ENCODE measurements around the gene PLEKHM2. TPM values are rescaled to one million over a fixed set of nuclear protein-coding genes. Genes with fewer than 3 reads are reported as not detected.
A peak's percentile ranks its signal among the peaks of the same experiment; 100 is the strongest.

The PLEKHM2 gene
- polyA plus RNA-seq, 1 donor (not counting 4 experiments of a cell fraction or from before 2014, with no cell fraction given) = 30.0 TPM

GRCh38 chr1:15703562-15703961 is 19.4 kb downstream of the PLEKHM2 start:
- no peaks in the 10 kb centered on the region for H3K9me3 ChIP-seq (ENCODE audit: control insufficient read depth, low read depth, low read length)
- no peaks in the 10 kb centered on the region for H3K27me3 ChIP-seq (ENCODE audit: control insufficient read depth, extremely low read depth, insufficient read depth, low read length)
- dilution Hi-C loops (cut with MboI; ENCODE audit: extremely low pct_ligation_motif_present, low sequenced_read_pairs) = no loop called here
- H3K4me1 ChIP-seq (ENCODE audit: control insufficient read depth, extremely low read depth, insufficient read depth, low read length) = peaks cover 13% of the 10 kb centered on the region
- peaks cover 12 to 13% of the 10 kb centered on the region in 2 experiments for H3K36me3 ChIP-seq (ENCODE audit: control insufficient read depth in 2 of 2, extremely low read depth in 1 of 2, insufficient read depth in 2 of 2, low read length in 2 of 2)
- H3K27ac ChIP-seq (ENCODE audit: control insufficient read depth, insufficient read depth, low read length) = peak overlapping the region; percentile 89
- H3K9ac ChIP-seq (ENCODE audit: control insufficient read depth, extremely low read depth, insufficient read depth, low read length) = peak overlapping the region; percentile 74
- H4K20me1 ChIP-seq (ENCODE audit: control insufficient read depth, extremely low read depth, insufficient read depth, low read length) = peaks cover 3% of the 10 kb centered on the region
- peaks cover 62% of the 10 kb centered on the region for H3K79me2 ChIP-seq (ENCODE audit: control insufficient read depth, insufficient read depth, low read length)
- FAIRE-seq (peak; percentile 81), DNase-seq (ENCODE audit: low read depth, low spot score) (no peak)
- no peak for TF ChIP-seq EZH2 (IDR thresholded peaks at IDR 0.05; ENCODE audit: low read length)
- no peak for TF ChIP-seq CTCF (optimal IDR thresholded peaks at IDR 0.05 in 1 of 3, IDR thresholded peaks at IDR 0.05 in 1 of 3, conservative IDR thresholded peaks at IDR 0.05 in 1 of 3; ENCODE audit: extremely low read depth in 1 of 3, insufficient read depth in 2 of 3, low read length in 3 of 3)
- peaks cover 2% of the 10 kb centered on the region for H3K9me1 ChIP-seq (ENCODE audit: control insufficient read depth, extremely low read depth, insufficient read depth, low read length)
- peak overlapping the region; percentile 93 for H3K4me2 ChIP-seq (ENCODE audit: control insufficient read depth, extremely low read depth, insufficient read depth, low read depth, low read length)
- H2AFZ ChIP-seq (ENCODE audit: control insufficient read depth, low read length) = peak overlapping the region; percentile 50
- peak overlapping the region in 2 of 3 experiments; percentile 43 to 50 for H3K4me3 ChIP-seq (ENCODE audit: control insufficient read depth in 2 of 3, extremely low read depth in 1 of 3, insufficient read depth in 2 of 3, low read depth in 1 of 3, low read length in 3 of 3)

- FAIRE-seq = no peak
Observed at GRCh38 chr1:15704526-15705183, 20.5 kb downstream of the PLEKHM2 start.

More at GRCh38 chr1:15704526-15705183, 20.5 kb downstream of the PLEKHM2 start:
- Histone ChIP-seq H2AFZ (ENCODE audit: control insufficient read depth, low read length) (no peak overlapping the region), H3K79me2 (ENCODE audit: control insufficient read depth, insufficient read depth, low read length) (peaks cover 67% of the 10 kb centered on the region), H3K27me3 (ENCODE audit: control insufficient read depth, extremely low read depth, insufficient read depth, low read length) (no peaks in the 10 kb centered on the region), H3K9me3 (ENCODE audit: control insufficient read depth, low read depth, low read length) (no peaks in the 10 kb centered on the region), H3K4me1 (ENCODE audit: control insufficient read depth, extremely low read depth, insufficient read depth, low read length) (peaks cover 13% of the 10 kb centered on the region), H3K36me3 (ENCODE audit: control insufficient read depth in 2 of 2, extremely low read depth in 1 of 2, insufficient read depth in 2 of 2, low read length in 2 of 2) (peaks cover 12 to 13% of the 10 kb centered on the region in 2 experiments), H3K9me1 (ENCODE audit: control insufficient read depth, extremely low read depth, insufficient read depth, low read length) (peaks cover 2% of the 10 kb centered on the region), H4K20me1 (ENCODE audit: control insufficient read depth, extremely low read depth, insufficient read depth, low read length) (peaks cover 3% of the 10 kb centered on the region), H3K4me3 (ENCODE audit: control insufficient read depth in 2 of 3, extremely low read depth in 1 of 3, insufficient read depth in 2 of 3, low read depth in 1 of 3, low read length in 3 of 3) (no peak overlapping the region), H3K27ac (ENCODE audit: control insufficient read depth, insufficient read depth, low read length) (no peak overlapping the region), H3K4me2 (ENCODE audit: control insufficient read depth, extremely low read depth, insufficient read depth, low read depth, low read length) (no peak overlapping the region), H3K9ac (ENCODE audit: control insufficient read depth, extremely low read depth, insufficient read depth, low read length) (no peak overlapping the region)
- dilution Hi-C loops (cut with MboI; ENCODE audit: extremely low pct_ligation_motif_present, low sequenced_read_pairs) = no loop called here
- no peak for DNase-seq (ENCODE audit: low read depth, low spot score)
- no peak for TF ChIP-seq EZH2 (IDR thresholded peaks at IDR 0.05; ENCODE audit: low read length)
- no peak for TF ChIP-seq CTCF (optimal IDR thresholded peaks at IDR 0.05 in 1 of 3, IDR thresholded peaks at IDR 0.05 in 1 of 3, conservative IDR thresholded peaks at IDR 0.05 in 1 of 3; ENCODE audit: extremely low read depth in 1 of 3, insufficient read depth in 2 of 3, low read length in 3 of 3)

Measured in keratinocyte (primary cell).